OCI-LY7 (cell line): ENCODE measurements around the gene UBTD1. TPM values are rescaled to one million over a fixed set of nuclear protein-coding genes. Genes with fewer than 3 reads are reported as not detected.

ENCODE experiments used
- BruUV-seq: library from RNA; stranded (reverse); fragments of 400-500 nt; replicated peaks from 2 replicates; lab custom pipeline; 2021; lab: Mats Ljungman, UMichigan
- CTCF ChIA-PET: fragments of 300-600 bp; sonication (Branson Sonifier 250); formaldehyde crosslinking; loops from one replicate; lab custom pipeline; 2022; ENCODE audit warnings: antibody characterized with exemption; ENCODE audit not compliant: unreplicated experiment; lab: Charles Lee
- POLR2A ChIA-PET: fragments of 300-600 bp; sonication (Branson Sonifier 250); formaldehyde crosslinking; loops from one replicate; lab custom pipeline; 2022; ENCODE audit warnings: antibody characterized with exemption; lab: Charles Lee
- DNase-seq: peaks from one replicate; pipeline ENCODE4 v3.0.0-alpha.2; 2015; ENCODE audit warnings: low spot score
- H2AFZ ChIP-seq: fragments of 200-600 bp; sonication (generic), shearing (Covaris generic); 2 replicates; pipeline ENCODE4 v1.6.1; 2014; ENCODE audit warnings: mild to moderate bottlenecking, antibody characterized with exemption, low read length, moderate library complexity
- H3K27ac ChIP-seq: fragments of 200-600 bp; sonication (generic); 2 replicates; pipeline ENCODE4 v1.5.1; 2014; ENCODE audit warnings: mixed run types, low read depth, mild to moderate bottlenecking, moderate library complexity, low read length, inconsistent platforms; ENCODE audit not compliant: poor library complexity, severe bottlenecking
- H3K36me3 ChIP-seq: fragments of 200-600 bp; sonication (generic); 2 replicates; pipeline ENCODE4 v1.6.1; 2014; ENCODE audit warnings: mild to moderate bottlenecking, antibody characterized with exemption, low read length, moderate library complexity, mixed read lengths; ENCODE audit not compliant: insufficient read depth
- H3K4me1 ChIP-seq: fragments of 200-600 bp; sonication (generic); 2 replicates; pipeline ENCODE4 v1.5.1; 2014; ENCODE audit warnings: mild to moderate bottlenecking, low read length; ENCODE audit not compliant: insufficient read depth, poor library complexity, severe bottlenecking
- H3K4me2 ChIP-seq: fragments of 200-600 bp; sonication (generic); 2 replicates; pipeline ENCODE4 v1.6.1; 2014; ENCODE audit warnings: mild to moderate bottlenecking, low read length
- H3K4me3 ChIP-seq: fragments of 200-600 bp; sonication (generic); 2 replicates; pipeline ENCODE4 v1.5.1; 2014; ENCODE audit warnings: mild to moderate bottlenecking, low read depth, low read length; ENCODE audit not compliant: poor library complexity, severe bottlenecking
- H3K79me2 ChIP-seq: fragments of 200-600 bp; sonication (generic); 2 replicates; pipeline ENCODE4 v1.6.1; 2016; ENCODE audit warnings: low read depth, mild to moderate bottlenecking, low read length, moderate library complexity, mixed read lengths; ENCODE audit not compliant: insufficient read depth
- H3K9me2 ChIP-seq: fragments of 200-600 bp; sonication (generic); 2 replicates; pipeline ENCODE4 v1.6.1; 2016; ENCODE audit warnings: mild to moderate bottlenecking, low read length, mixed read lengths; ENCODE audit not compliant: insufficient read depth
- H3K9me3 ChIP-seq: fragments of 200-600 bp; sonication (generic); 2 replicates; pipeline ENCODE4 v1.6.1; 2014; ENCODE audit warnings: mild to moderate bottlenecking, mixed run types, low read length, mixed read lengths
- H4K20me1 ChIP-seq: fragments of 200-600 bp; sonication (generic); 2 replicates; pipeline ENCODE4 v1.6.1; 2014; ENCODE audit warnings: mild to moderate bottlenecking, antibody characterized with exemption, low read length, moderate library complexity, mixed read lengths; ENCODE audit not compliant: insufficient read depth
- CTCF ChIP-seq: fragments of 200-600 bp; sonication (generic); conservative IDR thresholded peaks from 2 replicates; pipeline ENCODE4 v1.5.1; 2014; ENCODE audit warnings: mild to moderate bottlenecking, antibody characterized with exemption, low read length, moderate library complexity, mixed read lengths
- EZH2phosphoT487 ChIP-seq: fragments of 200-600 bp; sonication (generic); IDR thresholded peaks from 2 replicates; pipeline ENCODE4 v1.6.1; 2018; ENCODE audit warnings: low read depth, borderline replicate concordance, mild to moderate bottlenecking, mixed run types, antibody characterized with exemption, low read length, moderate library complexity, mixed read lengths
- intact Hi-C: fragments of 100-400 bp; cut with micrococcal nuclease; formaldehyde crosslinking; loops from one replicate; pipeline ENCODE4 v1.10.0; 2022; ENCODE audit not compliant: unreplicated experiment
- total RNA-seq, 2 experiments: library from RNA; depleted of rRNA in 1 of 2; stranded (reverse); fragments of >200 nt in 1 of 2; shearing (Covaris generic) in 1 of 2; gene quantifications; 2 replicates each; pipeline ENCODE4 v1.2.3, GENCODE V29; 2014 to 2022

UBTD1 gene
- total RNA-seq, 2 experiments from 2014 or later = 1.4 to 2.2 TPM

- Histone ChIP-seq H3K79me2 (peaks cover 87% of the 10 kb centered on the region), H3K36me3 (peaks cover 44% of the 10 kb centered on the region), H3K9me3 (no peaks in the 10 kb centered on the region), H3K27ac (no peak overlapping the region), H3K4me2 (peak overlapping the region; percentile 73; the same call in 1 of the 2 replicates), H3K4me3 (no peak overlapping the region), H4K20me1 (peaks cover 34% of the 10 kb centered on the region; the same call in 1 of the 2 replicates), H3K9me2 (no peaks in the 10 kb centered on the region), H2AFZ (no peak overlapping the region), H3K4me1 (peaks cover 51% of the 10 kb centered on the region)
- POLR2A ChIA-PET = interaction anchor here (0.6 kb wide), 1 partner anchor 83 kb away, joined by 4 read pairs; no protein-coding TSS in a partner anchor
- TF ChIP-seq CTCF (no peak), EZH2phosphoT487 (no peak)
- intact Hi-C loops = no loop called here
- DNase-seq = no peak
- CTCF ChIA-PET = interaction anchor here (0.9 kb wide), 1 partner anchor 18 kb away, joined by 4 read pairs; no protein-coding TSS in a partner anchor
- no TSS peak for BruUV-seq
Observed at GRCh38 chr10:97494151-97494550, 4.6 kb upstream of the UBTD1 start.

DNA sequence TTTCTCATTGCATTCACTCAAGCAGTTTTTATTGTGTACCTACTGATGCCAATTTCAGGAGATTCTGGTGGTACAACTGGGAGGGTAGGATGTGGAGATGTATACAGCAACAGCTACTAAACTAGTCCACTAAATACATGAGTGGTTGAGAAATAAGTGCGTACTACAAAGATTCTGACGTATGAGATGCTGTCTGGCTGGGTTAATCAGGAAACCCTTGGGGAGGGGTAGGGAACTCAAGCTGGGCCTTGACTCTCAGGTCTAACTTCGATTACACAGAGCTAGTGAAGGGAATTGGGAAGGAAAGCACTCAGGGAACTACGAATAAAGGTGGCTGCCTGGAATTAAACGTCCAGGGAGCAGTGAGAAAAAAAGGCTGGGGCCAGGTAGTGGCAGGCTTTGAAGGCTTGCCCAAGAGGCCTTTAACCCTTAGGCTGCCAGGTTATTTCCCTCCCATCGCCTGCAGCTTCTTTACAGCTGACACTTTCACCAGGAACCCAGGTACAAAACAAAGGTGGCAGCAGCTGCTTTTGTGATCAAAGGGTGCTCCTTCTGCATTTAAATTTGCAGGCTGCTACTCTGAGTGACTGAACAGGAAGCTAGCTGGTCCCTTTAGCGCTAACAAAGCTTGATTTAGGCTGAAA is 3.7 kb upstream of the UBTD1 start:
- Histone ChIP-seq H3K79me2 (peaks cover 79% of the 10 kb centered on the region), H3K27ac (peak overlapping the region; percentile 49), H3K9me3 (no peaks in the 10 kb centered on the region), H3K4me3 (peak overlapping the region; percentile 20), H3K4me2 (peak overlapping the region; percentile 73), H3K9me2 (no peaks in the 10 kb centered on the region), H2AFZ (no peak overlapping the region), H3K36me3 (peaks cover 36% of the 10 kb centered on the region), H4K20me1 (peaks cover 34% of the 10 kb centered on the region; the same call in 1 of the 2 replicates), H3K4me1 (peaks cover 58% of the 10 kb centered on the region)
- ChIA-PET POLR2A (interaction anchor here (0.6 to 1.3 kb wide), 4 partner anchors 8 to 84 kb away, joined by 3 to 4 read pairs (median 4); no protein-coding TSS in a partner anchor), CTCF (interaction anchor here (0.9 kb wide), 1 partner anchor 19 kb away, joined by 4 read pairs; no protein-coding TSS in a partner anchor)
- BruUV-seq = no TSS peak
- TF ChIP-seq CTCF (no peak), EZH2phosphoT487 (no peak)
- intact Hi-C loops = loop anchor here (5.0 kb wide), 1 partner anchor 33 kb away; no protein-coding TSS in a partner anchor
- peak; percentile 52 for DNase-seq
